NT2/D1 (cell line): ENCODE measurements around the gene ROR2.

Experiments used
- DNase-seq: peaks from one replicate; pipeline ENCODE4 v3.0.0-alpha.2; 2011; ENCODE audit warnings: low read depth, low spot score
- H3K27me3 ChIP-seq: 2 replicates; pipeline ENCODE4 v1.6.0; 2011; ENCODE audit warnings: mild to moderate bottlenecking; ENCODE audit not compliant: insufficient read length, insufficient read depth
- H3K36me3 ChIP-seq: 2 replicates; pipeline ENCODE4 v1.6.1; 2011; ENCODE audit warnings: mild to moderate bottlenecking, low read length, mixed read lengths; ENCODE audit not compliant: insufficient read depth, insufficient read length
- H3K4me1 ChIP-seq: 2 replicates; pipeline ENCODE4 v1.5.1; 2011; ENCODE audit not compliant: insufficient read depth, insufficient read length
- H3K4me3 ChIP-seq: 2 replicates; pipeline ENCODE4 v1.5.1; 2011; ENCODE audit warnings: low read depth; ENCODE audit not compliant: insufficient read length
- H3K9ac ChIP-seq: 2 replicates; pipeline ENCODE4 v1.6.0; 2011; ENCODE audit warnings: low read depth; ENCODE audit not compliant: insufficient read length
- H3K9me3 ChIP-seq: 2 replicates; pipeline ENCODE4 v1.5.1; 2011; ENCODE audit warnings: mild to moderate bottlenecking, low read length; ENCODE audit not compliant: insufficient read depth
- SUZ12 ChIP-seq: IDR thresholded peaks from 2 replicates; pipeline ENCODE4 v1.6.1; 2011; ENCODE audit not compliant: insufficient read length, insufficient read depth; ENCODE audit errors: extremely low read depth
- YY1 ChIP-seq: IDR thresholded peaks from 2 replicates; pipeline ENCODE4 v1.6.1; 2011; ENCODE audit not compliant: insufficient read length, insufficient read depth
- ZNF274 ChIP-seq: IDR thresholded peaks from 2 replicates; pipeline ENCODE4 v1.6.1; 2011; ENCODE audit warnings: mild to moderate bottlenecking, low read depth, low read length

Gene ROR2

GRCh38 chr9:91720751-91721705 is 229.0 kb downstream of the ROR2 start:
- Histone ChIP-seq H3K4me3 (no peak overlapping the region), H3K36me3 (peaks cover 37% of the 10 kb centered on the region), H3K9me3 (peaks cover 11% of the 10 kb centered on the region), H3K4me1 (peaks cover 15% of the 10 kb centered on the region), H3K27me3 (no peaks in the 10 kb centered on the region), H3K9ac (peak overlapping the region; percentile 69)
- DNase-seq = peak; percentile 47
- TF ChIP-seq ZNF274 (no peak), YY1 (no peak), SUZ12 (no peak)

- Histone ChIP-seq H3K36me3 (peaks cover 30% of the 10 kb centered on the region), H3K9ac (no peak overlapping the region), H3K4me3 (no peak overlapping the region), H3K4me1 (peaks cover 15% of the 10 kb centered on the region), H3K9me3 (peaks cover 12% of the 10 kb centered on the region), H3K27me3 (no peaks in the 10 kb centered on the region)
- no peak for DNase-seq
- TF ChIP-seq YY1 (no peak), ZNF274 (no peak), SUZ12 (no peak)
Measured at GRCh38 chr9:91720313-91720712, 229.7 kb downstream of the ROR2 start.

- DNase-seq = no peak
- Histone ChIP-seq H3K4me1 (peaks cover 14% of the 10 kb centered on the region), H3K36me3 (peaks cover 8% of the 10 kb centered on the region), H3K4me3 (no peak overlapping the region), H3K27me3 (no peaks in the 10 kb centered on the region), H3K9ac (peak overlapping the region; percentile 26), H3K9me3 (peaks cover 12% of the 10 kb centered on the region)
- TF ChIP-seq SUZ12 = no peak
- TF ChIP-seq YY1 = no peak
- TF ChIP-seq ZNF274 = no peak
Measured at GRCh38 chr9:91718071-91718470, 232.0 kb downstream of the ROR2 start.

- no peak for DNase-seq
- Histone ChIP-seq H3K4me1 (peaks cover 9% of the 10 kb centered on the region), H3K4me3 (no peak overlapping the region), H3K9ac (no peak overlapping the region), H3K36me3 (no peaks in the 10 kb centered on the region), H3K27me3 (no peaks in the 10 kb centered on the region), H3K9me3 (peaks cover 12% of the 10 kb centered on the region)
- TF ChIP-seq ZNF274 = no peak
- no peak for TF ChIP-seq SUZ12
- no peak for TF ChIP-seq YY1
Measured at GRCh38 chr9:91716815-91717214, 233.2 kb downstream of the ROR2 start.

GRCh38 chr9:91716239-91716638 is 233.8 kb downstream of the ROR2 start:
- peaks cover 12% of the 10 kb centered on the region for H3K9me3 ChIP-seq
- H3K4me3 ChIP-seq = no peak overlapping the region
- H3K4me1 ChIP-seq = peaks cover 9% of the 10 kb centered on the region
- no peaks in the 10 kb centered on the region for H3K27me3 ChIP-seq
- H3K36me3 ChIP-seq = no peaks in the 10 kb centered on the region
- no peak for TF ChIP-seq SUZ12
- TF ChIP-seq ZNF274 = no peak
- TF ChIP-seq YY1 = no peak
- no peak for DNase-seq
- H3K9ac ChIP-seq = no peak overlapping the region

GRCh38 chr9:91714874-91715615 is 235.0 kb downstream of the ROR2 start:
- no peak for TF ChIP-seq ZNF274
- no peak for TF ChIP-seq SUZ12
- TF ChIP-seq YY1 = no peak
- no peak overlapping the region for H3K9ac ChIP-seq
- H3K9me3 ChIP-seq = peaks cover 12% of the 10 kb centered on the region
- H3K4me1 ChIP-seq = peaks cover 2% of the 10 kb centered on the region
- no peaks in the 10 kb centered on the region for H3K27me3 ChIP-seq
- H3K36me3 ChIP-seq = no peaks in the 10 kb centered on the region
- no peak for DNase-seq
- no peak overlapping the region for H3K4me3 ChIP-seq

- Histone ChIP-seq H3K36me3 (no peaks in the 10 kb centered on the region), H3K4me3 (no peak overlapping the region), H3K27me3 (no peaks in the 10 kb centered on the region), H3K9me3 (peaks cover 12% of the 10 kb centered on the region), H3K9ac (peak overlapping the region; percentile 45), H3K4me1 (peaks cover 2% of the 10 kb centered on the region)
- TF ChIP-seq YY1 (no peak), ZNF274 (no peak), SUZ12 (no peak)
- DNase-seq = peak; percentile 70
Measured at GRCh38 chr9:91714020-91714806, 235.8 kb downstream of the ROR2 start.
